Limb (tissue), 2 donors: ENCODE data around the gene LNX2.

ENCODE experiments used
- DNase-seq, 2 donors: peaks; one replicate each; pipeline ENCODE4 v3.0.0-alpha.2; 2016; ENCODE audit errors: extremely low spot score in 2 of 2

Gene LNX2

DNA sequence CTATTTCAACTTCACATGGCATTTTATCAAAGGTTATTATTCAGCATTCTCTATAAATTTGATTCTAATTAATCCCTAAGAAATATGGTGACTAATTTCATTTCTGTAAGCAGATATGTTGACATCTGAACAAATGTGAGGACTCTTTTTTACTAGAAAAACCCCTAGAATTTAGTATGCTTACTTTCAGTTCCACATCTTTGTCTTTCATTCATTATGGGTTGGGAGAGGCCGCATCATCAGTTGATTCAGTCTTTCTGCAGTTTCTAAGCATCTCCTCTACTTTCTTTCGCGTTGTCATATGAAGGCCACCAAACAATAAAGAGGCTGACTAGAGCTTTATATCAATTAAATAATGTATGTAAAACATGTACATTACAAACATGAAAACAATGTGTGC lies 114.5 kb downstream of the LNX2 start:
- no peak for DNase-seq

GRCh38 chr13:27504868-27505194 lies 115.5 kb downstream of the LNX2 start:
- DNase-seq = no peak

DNA sequence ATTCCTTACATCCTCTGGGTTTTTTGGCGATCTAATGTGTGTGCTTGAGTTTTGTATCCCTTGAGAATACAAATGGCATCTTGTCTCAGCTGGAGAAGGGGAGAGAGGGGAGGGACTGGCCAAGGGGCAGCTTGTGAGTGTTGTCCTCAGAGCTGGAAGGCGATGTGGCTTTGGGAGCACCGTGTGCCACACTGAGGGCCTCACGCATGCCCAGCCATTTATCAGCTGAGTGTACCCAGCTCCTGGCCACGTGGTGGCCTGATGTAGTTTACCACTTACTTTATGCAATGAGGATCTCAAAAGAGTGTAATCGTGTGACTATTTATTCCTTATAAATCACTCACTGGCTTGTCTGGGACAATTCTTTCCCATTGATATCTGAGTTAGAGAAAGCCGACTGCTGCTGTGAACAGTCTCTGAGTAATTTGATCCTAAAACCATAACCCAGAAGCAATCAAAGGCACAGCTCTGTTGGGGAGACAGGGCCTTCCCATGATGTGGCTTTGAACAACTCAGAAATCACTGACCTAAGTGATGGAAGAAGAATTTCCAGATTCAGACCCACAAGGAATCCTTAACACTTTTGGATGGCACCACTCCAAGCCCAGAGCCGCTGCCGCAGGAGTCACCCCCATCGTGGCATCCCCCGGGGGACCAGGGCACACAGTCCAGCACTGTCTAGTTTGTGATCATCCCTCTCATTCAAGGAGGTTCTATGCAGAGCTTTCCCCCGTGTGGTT lies 116.0 kb downstream of the LNX2 start:
- no peak for DNase-seq

- no peak for DNase-seq
Observed at GRCh38 chr13:27500806-27501534, 119.4 kb downstream of the LNX2 start.

DNA sequence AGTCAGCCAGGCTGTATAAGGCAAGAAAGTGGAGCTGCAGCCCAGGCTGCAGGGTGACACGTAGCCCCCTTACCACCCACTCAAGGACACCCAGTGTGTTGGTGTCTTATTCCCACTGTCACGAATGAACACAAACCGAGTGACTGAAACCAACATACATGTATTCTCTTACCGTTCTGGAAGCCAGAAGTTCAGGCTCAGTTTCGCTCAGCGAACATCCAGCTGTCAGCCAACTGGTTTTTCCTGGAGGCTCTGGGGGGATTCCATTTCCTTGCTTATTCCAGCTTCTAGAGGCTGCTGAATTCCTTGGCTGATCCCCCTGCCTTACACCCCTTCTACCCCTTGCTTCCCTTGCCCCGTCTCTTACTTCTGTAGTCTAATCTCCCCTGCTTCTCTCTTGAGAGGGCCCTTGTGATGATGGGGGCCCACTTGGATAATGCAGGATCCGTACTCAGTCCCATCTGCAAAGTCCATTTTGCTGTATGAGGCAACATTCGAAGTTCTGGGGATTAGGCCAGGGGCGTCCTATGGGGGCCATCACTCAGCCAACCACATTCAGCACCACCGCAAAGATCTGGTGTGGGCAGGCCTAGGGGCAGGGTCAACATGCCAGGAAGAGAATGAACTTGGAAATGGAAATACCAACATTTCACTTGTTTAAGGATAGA lies 122.6 kb downstream of the LNX2 start:
- peak; percentile 55 to 56 for DNase-seq

DNA sequence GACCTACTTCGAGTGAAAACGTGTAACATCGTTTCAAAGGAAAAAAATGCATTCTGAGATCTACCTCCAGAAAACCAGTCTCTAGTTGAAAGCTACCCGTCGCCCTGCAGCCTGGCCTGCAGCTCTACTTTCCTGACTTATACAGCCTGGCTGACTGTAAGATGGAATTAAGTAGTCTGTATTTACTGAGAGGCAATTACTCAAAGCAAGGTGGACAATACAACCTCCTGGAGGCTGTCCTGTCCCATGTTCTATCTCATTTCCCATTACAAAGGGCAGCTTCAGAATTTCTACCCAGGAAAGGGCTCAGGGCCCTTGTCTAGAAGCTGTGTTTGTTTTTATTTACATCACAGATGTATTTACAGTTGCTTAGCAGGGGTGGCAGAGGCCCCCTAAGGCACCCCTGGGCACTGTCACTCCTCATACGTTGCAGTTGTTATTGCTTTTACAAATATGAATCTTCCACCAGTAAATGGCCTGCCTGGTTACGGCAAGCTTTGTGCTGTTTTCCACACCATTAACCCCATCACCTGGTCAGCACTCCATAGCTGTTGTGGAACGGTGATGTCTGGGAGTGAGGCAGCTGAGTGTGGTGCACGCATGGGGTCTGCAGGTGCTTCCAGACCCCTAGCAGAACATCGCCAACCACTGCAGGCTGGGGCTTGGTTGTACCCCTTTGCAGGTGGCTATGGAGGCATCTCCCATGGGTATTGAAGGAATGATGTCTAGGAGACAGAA lies 123.6 kb downstream of the LNX2 start:
- DNase-seq = no peak

- no peak for DNase-seq
Observed at GRCh38 chr13:27496006-27496405, 124.3 kb downstream of the LNX2 start.
